Measurements from ENCODE around the gene NDUFB10.

The NDUFB10 gene

GRCh38 chr16:1965396-1966001 lies 6.2 kb downstream of the NDUFB10 start:
- Histone ChIP-seq H3K36me3 (ENCODE audit: control insufficient read depth, insufficient read depth, low read length) (no peaks in the 10 kb centered on the region), H3K9ac (peak overlapping the region; percentile 39), H3K4me1 (peaks cover 4% of the 10 kb centered on the region), H3K27me3 (ENCODE audit: control insufficient read depth, insufficient read depth, low read length) (no peaks in the 10 kb centered on the region), H3K4me3 (ENCODE audit: low read depth, low read length) (peak overlapping the region; percentile 94), H3K9me3 (ENCODE audit: control insufficient read depth, low read length) (no peaks in the 10 kb centered on the region), H3K79me2 (no peaks in the 10 kb centered on the region), H2AFZ (peak overlapping the region; percentile 84), H3K4me2 (ENCODE audit: low read length) (peak overlapping the region; percentile 73), H3K27ac (peak overlapping the region; percentile 84)
- no peak for TF ChIP-seq CTCF (IDR thresholded peaks at IDR 0.05)

- no peak for TF ChIP-seq CTCF (IDR thresholded peaks at IDR 0.05)
- H3K4me2 ChIP-seq (ENCODE audit: low read length): peak within 1 kb of the TSS; percentile 73
- H3K27me3 ChIP-seq (ENCODE audit: control insufficient read depth, insufficient read depth, low read length): no peaks in the 10 kb centered on the region
- no peak within 1 kb of the TSS for H3K27ac ChIP-seq
- no peaks in the 10 kb centered on the region for H3K9me3 ChIP-seq (ENCODE audit: control insufficient read depth, low read length)
- H2AFZ ChIP-seq: no peak within 1 kb of the TSS
- H3K9ac ChIP-seq: no peak within 1 kb of the TSS
- H3K4me1 ChIP-seq: peaks cover 2% of the 10 kb centered on the region
- peak within 1 kb of the TSS; percentile 94 for H3K4me3 ChIP-seq (ENCODE audit: low read depth, low read length)
- no peaks in the 10 kb centered on the region for H3K36me3 ChIP-seq (ENCODE audit: control insufficient read depth, insufficient read depth, low read length)
- H3K79me2 ChIP-seq: no peaks in the 10 kb centered on the region
Observed at GRCh38 chr16:1966460-1966859, 7.1 kb downstream of the NDUFB10 start, which contains the start of gene RNF151. RNF151 (plus strand) TSS chr16:1966856; CDS start chr16:1966882, 26 bp downstream.

DNA sequence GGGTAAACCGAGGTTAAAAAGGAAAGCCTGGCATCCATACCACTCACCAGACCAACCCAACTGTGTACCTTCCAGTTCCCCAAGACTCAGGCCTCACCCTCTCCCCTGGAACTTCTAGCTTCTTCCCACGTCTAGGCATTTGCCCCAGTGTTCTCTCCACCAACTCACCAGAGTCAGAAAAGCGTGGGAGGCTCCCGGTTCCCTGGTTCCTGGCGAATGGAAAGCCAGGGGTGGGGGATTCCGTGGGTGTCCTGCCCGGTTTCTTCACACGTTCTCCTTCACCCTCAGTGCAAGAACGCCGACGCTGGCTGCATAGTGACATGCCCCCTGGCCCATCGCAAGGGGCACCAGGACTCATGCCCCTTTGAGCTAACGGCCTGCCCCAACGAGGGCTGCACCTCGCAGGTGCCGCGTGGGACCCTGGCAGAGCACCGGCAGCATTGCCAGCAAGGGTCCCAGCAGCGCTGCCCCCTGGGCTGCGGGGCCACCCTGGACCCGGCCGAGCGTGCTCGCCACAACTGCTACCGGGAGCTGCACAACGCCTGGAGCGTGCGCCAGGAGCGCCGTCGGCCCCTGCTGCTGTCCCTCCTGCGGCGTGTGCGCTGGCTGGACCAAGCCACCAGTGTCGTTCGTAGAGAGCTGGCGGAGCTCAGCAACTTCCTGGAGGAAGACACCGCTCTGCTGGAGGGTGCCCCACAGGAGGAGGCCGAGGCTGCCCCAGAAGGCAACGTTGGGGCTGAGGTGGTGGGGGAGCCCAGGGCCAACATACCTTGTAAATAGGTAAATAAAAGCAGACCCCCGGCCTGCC lies 9.0 kb downstream of the NDUFB10 start:
- H3K9me3 ChIP-seq (ENCODE audit: control insufficient read depth, low read length): no peaks in the 10 kb centered on the region
- H3K4me1 ChIP-seq: peaks cover 4% of the 10 kb centered on the region
- H3K4me2 ChIP-seq (ENCODE audit: low read length): no peak overlapping the region
- TF ChIP-seq CTCF (IDR thresholded peaks at IDR 0.05): no peak
- no peaks in the 10 kb centered on the region for H3K36me3 ChIP-seq (ENCODE audit: control insufficient read depth, insufficient read depth, low read length)
- H3K27me3 ChIP-seq (ENCODE audit: control insufficient read depth, insufficient read depth, low read length): no peaks in the 10 kb centered on the region
- no peak overlapping the region for H3K27ac ChIP-seq
- no peak overlapping the region for H3K4me3 ChIP-seq (ENCODE audit: low read depth, low read length)
- no peak overlapping the region for H2AFZ ChIP-seq
- peaks cover 9% of the 10 kb centered on the region for H3K79me2 ChIP-seq
- no peak overlapping the region for H3K9ac ChIP-seq

DNA sequence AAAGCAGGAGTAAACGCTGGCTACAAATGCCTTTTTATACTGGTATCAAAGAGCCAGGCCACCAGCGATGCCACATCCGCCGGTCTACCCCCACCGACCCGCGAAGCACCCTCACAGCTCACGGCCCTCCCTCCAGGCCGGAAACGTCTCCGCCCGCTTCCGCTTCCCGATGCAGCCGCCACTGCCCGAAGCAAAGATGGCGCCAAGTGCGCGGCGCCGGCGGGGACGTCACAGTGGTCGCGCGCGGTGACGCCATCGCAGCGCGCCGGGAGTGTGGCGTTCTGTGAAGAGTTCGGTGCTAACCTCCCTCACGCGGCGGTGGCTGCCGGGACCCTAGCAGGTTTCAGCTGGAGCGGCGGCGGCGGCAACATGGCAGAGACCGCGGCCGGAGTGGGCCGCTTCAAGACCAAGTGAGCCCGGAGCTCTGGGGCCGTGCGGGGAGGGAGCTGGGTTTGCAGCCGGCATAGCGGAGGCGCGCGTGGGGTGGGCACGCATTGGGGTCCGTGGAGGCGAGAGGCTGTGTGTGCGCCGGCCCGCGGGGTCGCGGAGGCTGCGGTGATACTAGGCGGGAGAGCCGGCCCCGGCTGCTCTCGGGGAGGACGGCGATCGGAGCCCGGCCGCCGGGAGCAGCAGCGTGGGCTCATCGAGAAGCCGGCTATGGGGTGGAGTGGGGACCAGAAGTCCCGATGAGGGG lies 12.6 kb downstream of the NDUFB10 start, which contains the start of gene TBL3:
Gene TBL3 (plus strand): TSS at position 258 of the 694 bp plus-strand sequence. CDS start 112 bp downstream, at position 370.
- peak within 1 kb of the TSS; percentile 98 for H3K4me3 ChIP-seq (ENCODE audit: low read depth, low read length)
- no peaks in the 10 kb centered on the region for H3K36me3 ChIP-seq (ENCODE audit: control insufficient read depth, insufficient read depth, low read length)
- H3K27me3 ChIP-seq (ENCODE audit: control insufficient read depth, insufficient read depth, low read length): no peaks in the 10 kb centered on the region
- peak within 1 kb of the TSS; percentile 91 for H3K9ac ChIP-seq
- H3K79me2 ChIP-seq: peaks cover 9% of the 10 kb centered on the region
- TF ChIP-seq CTCF (IDR thresholded peaks at IDR 0.05): no peak
- peak within 1 kb of the TSS; percentile 100 for H2AFZ ChIP-seq
- peaks cover 2% of the 10 kb centered on the region for H3K4me1 ChIP-seq
- peak within 1 kb of the TSS; percentile 100 for H3K4me2 ChIP-seq (ENCODE audit: low read length)
- peak within 1 kb of the TSS; percentile 80 for H3K27ac ChIP-seq
- H3K9me3 ChIP-seq (ENCODE audit: control insufficient read depth, low read length): no peaks in the 10 kb centered on the region

All from parathyroid adenoma (tissue), 2 donors.